ENCODE measurements around the gene RERE. TPM values are rescaled to one million over a fixed set of nuclear protein-coding genes. Genes with fewer than 3 reads are reported as not detected.

The RERE gene
- total and polyA plus RNA-seq, 7 donors: 19.2 to 148 (median 90.6) TPM

GRCh38 chr1:8863794-8864233, 46.4 kb upstream of the RERE start:
- Histone ChIP-seq H3K27ac (no peak overlapping the region), H3K27me3 (no peaks in the 10 kb centered on the region), H3K4me1 (peaks cover 0 to 9% (median 5%) of the 10 kb centered on the region in 4 donors), H3K4me3 (no peak overlapping the region), H3K36me3 (peaks cover 65 to 93% (median 82%) of the 10 kb centered on the region in 4 donors), H3K9me3 (no peaks in the 10 kb centered on the region)
- DNase-seq: no peak
- WGBS, 2 donors: 95 to 96% methylated on average over 13 of the region's 13 CpGs
- no peak for TF ChIP-seq POLR2A (IDR thresholded peaks at IDR 0.05)
- no peak for TF ChIP-seq CTCF (IDR thresholded peaks at IDR 0.05)
- no peak for TF ChIP-seq POLR2AphosphoS5 (IDR thresholded peaks at IDR 0.05)
- TF ChIP-seq EP300 (IDR thresholded peaks at IDR 0.05): no peak
- intact Hi-C loops (cut with DNase I): loop anchor here (5.0 kb wide), 1 partner anchor 123 kb away; no protein-coding TSS in a partner anchor

GRCh38 chr1:8863138-8863537, 45.7 kb upstream of the RERE start:
- Histone ChIP-seq H3K4me3 (no peak overlapping the region), H3K4me1 (peaks cover 0 to 16% (median 11%) of the 10 kb centered on the region in 4 donors), H3K36me3 (peaks cover 65 to 86% (median 79%) of the 10 kb centered on the region in 4 donors), H3K27ac (no peak overlapping the region), H3K9me3 (no peaks in the 10 kb centered on the region), H3K27me3 (no peaks in the 10 kb centered on the region)
- 93 to 95% methylated on average over 7 of the region's 7 CpGs for WGBS, 2 donors
- TF ChIP-seq POLR2AphosphoS5 (IDR thresholded peaks at IDR 0.05) (no peak), CTCF (IDR thresholded peaks at IDR 0.05) (no peak), POLR2A (IDR thresholded peaks at IDR 0.05) (no peak), EP300 (IDR thresholded peaks at IDR 0.05) (no peak)
- no peak for DNase-seq
- intact Hi-C loops (cut with DNase I): loop anchor here (5.0 kb wide), 1 partner anchor 124 kb away; no protein-coding TSS in a partner anchor

- 88 to 93% methylated on average over 4 of the region's 4 CpGs for WGBS, 2 donors
- no peaks in the 10 kb centered on the region for H3K9me3 ChIP-seq
- intact Hi-C loops (cut with DNase I): loop anchor here (5.0 kb wide), 1 partner anchor 125 kb away; no protein-coding TSS in a partner anchor
- no peaks in the 10 kb centered on the region for H3K27me3 ChIP-seq
- H3K4me1 ChIP-seq: peaks cover 0 to 22% (median 15%) of the 10 kb centered on the region in 4 donors
- peak in 1 of 4 experiments; percentile 34 for TF ChIP-seq CTCF (IDR thresholded peaks at IDR 0.05)
- no peak for TF ChIP-seq POLR2AphosphoS5 (IDR thresholded peaks at IDR 0.05)
- DNase-seq: no peak
- no peak overlapping the region for H3K4me3 ChIP-seq
- peak overlapping the region in 1 of 4 donors; percentile 21 for H3K27ac ChIP-seq
- peaks cover 64 to 81% (median 74%) of the 10 kb centered on the region in 4 donors for H3K36me3 ChIP-seq
These were observed 45.1 kb upstream of the RERE start for GRCh38 chr1:8862528-8862927.

GRCh38 chr1:8860738-8861516, 43.5 kb upstream of the RERE start:
- intact Hi-C loops (cut with DNase I): loop anchor here (5.0 kb wide), 1 partner anchor 126 kb away; no protein-coding TSS in a partner anchor
- no peak for TF ChIP-seq EP300 (IDR thresholded peaks at IDR 0.05)
- TF ChIP-seq CTCF (IDR thresholded peaks at IDR 0.05): no peak
- no peak for TF ChIP-seq POLR2A (IDR thresholded peaks at IDR 0.05)
- TF ChIP-seq POLR2AphosphoS5 (IDR thresholded peaks at IDR 0.05): no peak
- no peaks in the 10 kb centered on the region for H3K27me3 ChIP-seq
- peaks cover 48 to 76% (median 60%) of the 10 kb centered on the region in 4 donors for H3K36me3 ChIP-seq
- no peak overlapping the region for H3K4me3 ChIP-seq
- 88% methylated on average over 21 of the region's 21 CpGs for WGBS, 2 donors
- H3K9me3 ChIP-seq: no peaks in the 10 kb centered on the region
- H3K27ac ChIP-seq: no peak overlapping the region
- H3K4me1 ChIP-seq: peaks cover 0 to 28% (median 15%) of the 10 kb centered on the region in 4 donors
- DNase-seq: no peak
